Lower leg skin (tissue), 3 donors: ENCODE data around the gene HAO1.

Experiments
- POLR2A ChIP-seq, 2 donors: fragments of 450-650 bp; IDR thresholded peaks; one replicate each; pipeline ENCODE4 v1.6.1; 2016 to 2017; ENCODE audit warnings: antibody characterized with exemption in 2 of 2, mild to moderate bottlenecking in 1 of 2, moderate library complexity in 1 of 2
- TF ChIP-seq, protein P1 (sequence below), 3 donors: fragments of 450-650 bp; IDR thresholded peaks; one replicate each; pipeline ENCODE4 v1.5.1; 2016; ENCODE audit warnings: antibody characterized with exemption in 3 of 3, mild to moderate bottlenecking in 3 of 3, moderate library complexity in 2 of 3

DNA sequence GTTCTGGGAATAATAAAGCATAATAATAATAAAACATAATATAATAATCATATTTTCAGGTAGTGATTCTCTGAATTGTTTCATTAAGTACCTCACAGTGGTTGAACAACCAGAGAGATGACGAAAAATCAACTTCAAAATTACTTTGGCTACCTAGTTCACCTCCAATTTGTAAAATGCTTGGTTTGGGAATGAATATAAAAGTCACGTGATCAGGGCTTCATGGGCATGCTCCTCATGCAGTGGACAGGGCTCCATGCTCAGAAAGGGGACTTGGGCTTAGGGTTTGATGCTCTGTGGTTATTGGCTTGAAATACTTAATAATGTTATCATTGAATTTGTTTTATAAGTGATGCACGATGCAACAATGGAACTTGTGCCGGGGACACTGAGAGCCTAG, 58.2 kb downstream of the HAO1 start:
- TF ChIP-seq, protein P1, sequence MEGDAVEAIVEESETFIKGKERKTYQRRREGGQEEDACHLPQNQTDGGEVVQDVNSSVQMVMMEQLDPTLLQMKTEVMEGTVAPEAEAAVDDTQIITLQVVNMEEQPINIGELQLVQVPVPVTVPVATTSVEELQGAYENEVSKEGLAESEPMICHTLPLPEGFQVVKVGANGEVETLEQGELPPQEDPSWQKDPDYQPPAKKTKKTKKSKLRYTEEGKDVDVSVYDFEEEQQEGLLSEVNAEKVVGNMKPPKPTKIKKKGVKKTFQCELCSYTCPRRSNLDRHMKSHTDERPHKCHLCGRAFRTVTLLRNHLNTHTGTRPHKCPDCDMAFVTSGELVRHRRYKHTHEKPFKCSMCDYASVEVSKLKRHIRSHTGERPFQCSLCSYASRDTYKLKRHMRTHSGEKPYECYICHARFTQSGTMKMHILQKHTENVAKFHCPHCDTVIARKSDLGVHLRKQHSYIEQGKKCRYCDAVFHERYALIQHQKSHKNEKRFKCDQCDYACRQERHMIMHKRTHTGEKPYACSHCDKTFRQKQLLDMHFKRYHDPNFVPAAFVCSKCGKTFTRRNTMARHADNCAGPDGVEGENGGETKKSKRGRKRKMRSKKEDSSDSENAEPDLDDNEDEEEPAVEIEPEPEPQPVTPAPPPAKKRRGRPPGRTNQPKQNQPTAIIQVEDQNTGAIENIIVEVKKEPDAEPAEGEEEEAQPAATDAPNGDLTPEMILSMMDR (IDR thresholded peaks at IDR 0.05), result no peak
- no peak for TF ChIP-seq POLR2A (IDR thresholded peaks at IDR 0.05)
